ENCODE data around the gene UBR1.
"Not testable (repeated sequence)": the region's sequence is repeated elsewhere in the genome, so short reads cannot be mapped to it uniquely, and the experiment has no call there.

UBR1 gene

DNA sequence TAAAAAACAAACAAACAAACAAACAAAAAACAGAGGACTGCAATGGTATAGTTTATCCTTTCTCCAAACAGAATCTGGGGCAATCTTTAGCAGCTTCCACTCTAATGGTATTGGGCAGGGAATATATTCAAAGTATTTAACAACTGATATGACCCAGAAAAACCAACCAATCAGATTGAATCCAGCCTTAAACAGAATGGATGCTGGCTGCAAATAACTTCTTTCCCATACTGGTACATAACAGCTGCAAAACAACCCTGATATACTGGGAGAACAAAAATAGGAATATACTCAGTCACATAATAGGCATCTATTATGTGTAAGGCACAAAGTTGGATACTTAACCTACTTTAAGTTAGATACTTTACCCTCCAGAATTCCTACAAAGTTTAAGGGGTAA is 49.1 kb downstream of the UBR1 start:
- no peak for DNase-seq (ENCODE audit: low read depth in 2 of 2)

DNA sequence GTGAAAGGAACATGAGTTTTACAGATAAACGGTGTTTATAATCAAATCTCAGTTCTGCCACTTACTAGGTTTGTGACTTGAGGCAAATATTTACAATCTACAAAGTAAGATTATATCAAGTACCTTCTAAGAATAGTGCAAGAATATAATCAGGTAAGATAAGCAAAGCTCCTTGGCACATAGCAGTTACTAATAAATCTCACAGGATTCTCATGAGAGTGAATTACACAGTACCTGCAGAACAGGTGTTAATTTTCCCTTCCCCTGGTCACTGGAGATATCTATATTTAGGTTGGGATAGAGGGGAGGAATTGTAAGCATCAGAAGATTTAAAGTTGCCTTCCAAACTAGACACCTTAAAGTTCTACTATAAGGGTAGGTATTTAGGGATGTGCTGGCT is 53.0 kb downstream of the UBR1 start:
- DNase-seq (ENCODE audit: low read depth in 2 of 2): no peak

DNA sequence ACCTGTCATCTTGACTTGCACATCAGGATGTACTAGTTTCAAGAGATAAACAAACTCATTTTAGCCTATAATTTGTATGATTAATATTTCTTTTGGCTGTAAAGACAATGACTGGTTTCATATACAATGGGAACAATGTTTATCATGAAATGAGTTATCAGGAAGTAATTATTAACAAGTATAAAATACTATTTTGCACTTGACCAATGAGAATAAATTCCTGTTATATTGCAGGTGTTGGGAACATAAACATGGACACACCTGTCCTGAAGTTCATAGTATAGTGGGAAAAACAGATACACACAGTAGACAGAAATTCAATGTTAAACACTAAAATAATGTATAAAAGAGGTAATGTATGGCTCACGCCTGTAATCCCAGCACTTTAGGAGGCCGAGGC is 56.9 kb downstream of the UBR1 start:
- no peak for DNase-seq (ENCODE audit: low read depth in 2 of 2)

- no peak for DNase-seq (ENCODE audit: low read depth in 2 of 2)
These were observed 59.4 kb downstream of the UBR1 start for GRCh38 chr15:43046484-43046883.

GRCh38 chr15:43042885-43043284 is 63.0 kb downstream of the UBR1 start:
- DNase-seq (ENCODE audit: low read depth in 2 of 2): no peak

- DNase-seq (ENCODE audit: low read depth in 2 of 2): not testable (repeated sequence)
These were observed 64.8 kb downstream of the UBR1 start for GRCh38 chr15:43041085-43041484.

- DNase-seq (ENCODE audit: low read depth in 2 of 2): not testable (repeated sequence)
These were observed 70.6 kb downstream of the UBR1 start for GRCh38 chr15:43035240-43035639.

GRCh38 chr15:43029476-43029875 is 76.4 kb downstream of the UBR1 start:
- no peak for DNase-seq (ENCODE audit: low read depth in 2 of 2)

DNA sequence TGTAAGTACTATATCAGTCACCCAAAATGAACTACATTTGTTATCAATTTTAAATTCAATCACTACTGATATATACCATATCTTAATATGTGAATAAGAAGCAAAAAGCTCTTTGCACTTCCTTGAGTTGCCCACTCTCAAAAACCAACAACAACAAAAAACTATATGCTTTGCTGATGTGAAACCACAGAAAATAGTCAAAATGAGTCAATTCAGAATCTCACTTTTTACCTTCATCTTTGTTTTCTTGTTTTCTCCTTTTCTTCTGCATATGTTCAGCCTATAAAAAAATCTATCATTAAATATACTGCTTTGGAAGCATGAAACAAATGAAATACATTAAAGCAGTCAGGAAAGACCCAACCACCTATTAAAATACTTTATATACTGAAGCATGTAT is 80.7 kb downstream of the UBR1 start:
- no peak for DNase-seq (ENCODE audit: low read depth in 2 of 2)

DNA sequence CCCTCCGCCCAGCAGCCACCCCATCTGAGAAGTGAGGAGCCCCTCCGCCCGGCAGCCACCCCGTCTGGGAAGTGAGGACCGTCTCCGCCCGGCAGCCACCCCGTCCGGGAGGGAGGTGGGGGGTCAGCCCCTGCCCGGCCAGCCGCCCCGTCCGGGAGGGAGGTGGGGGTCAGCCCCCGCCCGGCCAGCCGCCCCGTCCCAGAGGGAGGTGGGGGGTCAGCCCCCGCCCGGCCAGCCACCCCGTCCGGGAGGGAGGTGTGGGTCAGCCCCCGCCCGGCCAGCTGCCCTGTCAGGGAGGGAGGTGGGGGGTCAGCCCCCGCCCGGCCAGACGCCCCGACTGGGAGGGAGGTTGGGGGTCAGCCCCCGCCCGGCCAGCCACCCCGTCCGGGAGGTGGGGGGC is 91.2 kb downstream of the UBR1 start:
- not testable (repeated sequence) for DNase-seq (ENCODE audit: low read depth in 2 of 2)

- no peak for DNase-seq (ENCODE audit: low read depth in 2 of 2)
These were observed 96.6 kb downstream of the UBR1 start for GRCh38 chr15:43009206-43009605.

DNA sequence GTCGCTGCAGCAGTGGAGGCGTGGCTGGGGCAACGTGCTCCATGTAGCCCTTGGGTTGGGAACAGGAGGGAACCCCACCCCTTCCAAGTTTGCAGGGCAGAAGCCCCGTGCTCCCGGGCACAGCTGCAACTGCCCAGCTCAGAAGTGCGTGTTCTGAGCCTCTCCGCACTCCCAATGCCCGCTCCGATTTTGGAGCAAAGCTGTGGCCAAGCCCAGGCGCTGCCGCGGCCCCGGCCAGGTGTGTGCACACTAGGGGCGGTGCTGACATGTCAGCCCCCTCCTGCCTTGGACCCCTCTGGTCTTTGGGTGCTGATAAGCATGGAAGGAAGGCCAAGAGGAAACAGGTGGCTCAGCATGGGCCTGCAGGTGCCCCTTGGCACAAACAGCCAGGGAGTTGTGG is 97.7 kb downstream of the UBR1 start:
- no peak for DNase-seq (ENCODE audit: low read depth in 2 of 2)

- DNase-seq (ENCODE audit: low read depth in 2 of 2): no peak
These were observed 98.3 kb downstream of the UBR1 start for GRCh38 chr15:43007551-43007950.

DNA sequence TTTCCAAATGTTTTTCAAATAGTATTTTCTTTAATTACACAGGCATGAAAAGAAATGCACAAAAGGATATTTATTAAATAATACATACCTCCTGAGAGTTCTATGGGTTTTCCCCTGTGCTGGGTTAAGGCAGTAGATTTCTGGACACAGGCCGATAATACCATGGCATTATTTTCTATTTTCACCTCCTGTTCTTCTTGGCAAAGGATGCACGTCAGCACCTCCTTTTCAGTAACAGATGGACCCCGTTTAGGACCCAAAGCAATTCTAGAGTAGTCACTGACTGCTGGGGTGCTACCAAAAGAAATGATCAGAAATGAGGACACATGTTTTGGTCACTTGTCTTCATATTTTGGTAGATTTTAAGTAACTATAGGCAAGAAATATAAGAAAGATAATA is 98.8 kb downstream of the UBR1 start:
- no peak for DNase-seq (ENCODE audit: low read depth in 2 of 2)

GRCh38 chr15:43004886-43005595 is 100.8 kb downstream of the UBR1 start:
- DNase-seq (ENCODE audit: low read depth in 2 of 2): not testable (repeated sequence)

DNA sequence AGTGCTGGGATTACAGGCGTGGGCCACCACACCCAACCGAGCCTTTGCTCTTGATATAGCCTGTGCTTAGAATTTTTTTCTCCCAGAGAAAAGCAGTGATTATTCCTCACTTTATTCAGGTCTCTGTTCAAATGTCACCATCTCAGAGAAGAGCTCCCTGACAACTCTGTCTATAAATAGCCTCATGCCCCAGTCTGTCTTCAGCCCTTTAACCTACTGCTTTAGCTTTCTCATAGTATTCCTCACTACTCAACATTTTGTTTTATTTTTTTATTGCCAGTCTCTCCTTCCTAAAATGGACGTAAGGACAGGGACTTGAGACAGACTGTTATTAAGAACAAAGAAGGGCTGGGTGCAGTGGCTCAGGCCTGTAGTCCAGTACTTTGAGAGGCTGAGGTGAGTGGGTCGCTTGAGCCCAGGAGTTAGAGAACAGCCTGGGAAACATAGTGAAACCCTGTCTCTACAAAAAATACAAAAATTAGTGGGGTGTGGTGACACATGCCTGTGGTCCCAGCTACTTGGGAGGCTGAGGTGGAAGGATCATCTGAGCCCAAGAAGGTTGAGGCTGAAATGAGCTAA is 106.5 kb downstream of the UBR1 start:
- no peak for DNase-seq (ENCODE audit: low read depth in 2 of 2)

DNA sequence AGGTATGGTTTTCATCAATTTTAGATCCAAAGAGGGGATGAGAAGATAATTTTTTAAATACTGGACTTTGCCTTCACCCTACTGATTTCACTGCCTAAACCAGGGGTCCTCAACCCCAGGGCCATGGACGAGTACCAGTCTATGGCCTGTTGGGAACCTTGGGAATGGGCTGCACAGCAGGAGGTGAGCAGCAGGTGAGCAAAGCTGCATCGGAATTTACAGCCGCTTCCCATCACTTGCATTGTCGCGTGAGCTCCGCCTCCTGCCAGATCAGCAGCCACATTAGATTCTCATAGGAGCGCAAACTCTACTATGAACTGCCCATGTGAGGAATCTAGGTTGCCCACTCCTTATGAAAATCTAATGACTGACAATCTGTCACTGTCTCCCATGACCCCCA is 109.0 kb downstream of the UBR1 start:
- no peak for DNase-seq (ENCODE audit: low read depth in 2 of 2)

GRCh38 chr15:42994546-42994945 is 111.3 kb downstream of the UBR1 start:
- no peak for DNase-seq (ENCODE audit: low read depth in 2 of 2)

- DNase-seq (ENCODE audit: low read depth in 2 of 2): no peak
These were observed 113.2 kb downstream of the UBR1 start for GRCh38 chr15:42992626-42993025.

DNA sequence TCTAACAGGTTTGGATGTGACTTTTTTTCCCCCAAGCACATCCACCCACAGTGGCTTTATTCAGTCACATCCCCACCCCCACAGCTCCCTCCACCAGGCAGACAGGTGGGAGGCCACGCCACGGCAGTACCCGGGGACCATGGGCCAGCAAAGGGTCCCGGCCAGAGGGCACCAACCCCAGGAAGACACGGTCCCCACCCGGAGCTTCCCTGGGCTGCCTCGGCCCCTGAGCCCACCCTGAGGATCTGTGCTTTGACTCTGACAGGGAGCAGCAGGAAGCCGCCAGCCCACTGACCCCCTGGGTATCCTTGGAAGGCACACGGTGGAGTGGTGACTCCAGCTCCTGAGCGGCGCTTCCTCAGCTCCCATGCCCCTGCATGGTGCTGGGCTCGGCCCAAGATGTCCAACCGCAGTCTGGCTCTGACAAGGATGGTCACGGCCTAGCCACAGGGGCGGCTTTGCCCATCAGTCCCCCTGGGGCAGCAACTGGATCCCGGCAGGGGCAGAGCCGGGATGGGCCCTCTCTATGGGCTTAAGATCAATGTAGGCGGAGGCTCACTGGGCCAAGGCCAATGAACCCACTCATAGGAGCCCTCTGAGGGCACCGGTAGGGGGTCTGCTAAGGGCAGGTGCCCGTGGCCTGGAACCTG is 119.0 kb downstream of the UBR1 start:
- DNase-seq (ENCODE audit: low read depth in 2 of 2): no peak

- no peak for DNase-seq (ENCODE audit: low read depth in 2 of 2)
These were observed 121.3 kb downstream of the UBR1 start for GRCh38 chr15:42984493-42985034.

DNA sequence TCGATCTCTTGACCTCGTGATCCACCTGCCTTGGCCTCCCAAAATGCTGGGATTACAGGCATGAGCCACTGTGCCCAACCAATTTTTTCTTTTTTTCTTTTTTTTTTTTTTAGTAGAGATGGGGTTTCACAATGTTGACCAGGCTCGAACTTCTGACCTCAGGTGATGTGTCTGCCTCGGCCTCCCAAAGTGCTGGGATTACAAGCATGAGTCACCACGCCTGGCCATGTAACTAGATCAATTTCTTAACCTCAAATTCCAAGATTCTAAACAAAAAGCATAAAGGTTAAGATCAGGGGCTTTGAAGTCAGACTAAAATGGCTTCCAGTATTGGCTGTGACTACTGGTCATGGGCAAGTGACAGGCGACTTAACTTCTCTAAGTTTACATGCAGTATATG is 126.7 kb downstream of the UBR1 start:
- not testable (repeated sequence) for DNase-seq (ENCODE audit: low read depth in 2 of 2)

Data from stimulated activated CD4-positive, alpha-beta T cell treated with anti-CD3 and anti-CD28 coated beads, Interleukin-1b, Interleukin-23, amount 100 ng/mL, for 1 hour (primary cell).